SK-N-SH treated with all-trans-retinoic acid at 6 μM for 48 hours (cell line): ENCODE results near the gene PTTG1IP.

Experiments
- ATAC-seq: fragments of 200-7000 bp; cut with Tn5 transposase; 3 replicates; pipeline ENCODE4 v1.9.1; 2020; ENCODE audit warnings: mild to moderate bottlenecking, moderate library complexity
- ARNTL ChIP-seq: fragments of 450-650 bp; formaldehyde crosslinking; IDR thresholded peaks from 2 replicates; pipeline ENCODE4 v1.5.0; 2020; ENCODE audit warnings: low read depth, mild to moderate bottlenecking, moderate library complexity, borderline replicate concordance
- BACH2 ChIP-seq: fragments of 250-450 bp; sonication (Bioruptor Pico); IDR thresholded peaks from 2 replicates; pipeline ENCODE4 v1.9.0; 2021; ENCODE audit warnings: mild to moderate bottlenecking, borderline replicate concordance
- CREB5 ChIP-seq: fragments of 250-450 bp; sonication (Bioruptor Pico); IDR thresholded peaks from 2 replicates; pipeline ENCODE4 v1.5.1; 2020; ENCODE audit warnings: low read depth, mild to moderate bottlenecking, moderate library complexity
- CSDC2 ChIP-seq: fragments of 250-450 bp; sonication (Bioruptor Pico); IDR thresholded peaks from 2 replicates; pipeline ENCODE4 v1.5.0; 2020; ENCODE audit warnings: mild to moderate bottlenecking, moderate library complexity
- CSRNP3 ChIP-seq: fragments of 250-450 bp; sonication (Bioruptor Pico); IDR thresholded peaks from 2 replicates; pipeline ENCODE4 v1.5.1; 2021; ENCODE audit warnings: mild to moderate bottlenecking, moderate library complexity
- ESRRG ChIP-seq: fragments of 250-450 bp; sonication (Bioruptor Pico); IDR thresholded peaks from 2 replicates; pipeline ENCODE4 v1.6.1; 2021; ENCODE audit warnings: mild to moderate bottlenecking
- GLIS3 ChIP-seq: fragments of 250-450 bp; sonication (Bioruptor Pico); IDR thresholded peaks from 2 replicates; pipeline ENCODE4 v1.5.0; 2020; ENCODE audit warnings: mild to moderate bottlenecking, moderate library complexity
- ISL1 ChIP-seq: fragments of 250-450 bp; sonication (Bioruptor Pico); IDR thresholded peaks from 2 replicates; pipeline ENCODE4 v2.1.2; 2022; ENCODE audit warnings: mild to moderate bottlenecking, moderate library complexity
- OSR1 ChIP-seq: fragments of 250-450 bp; sonication (Bioruptor Pico); IDR thresholded peaks from 2 replicates; pipeline ENCODE4 v1.8.0; 2022; ENCODE audit warnings: moderate library complexity, mild to moderate bottlenecking, inconsistent platforms
- PATZ1 ChIP-seq: fragments of 250-450 bp; sonication (Bioruptor Pico); IDR thresholded peaks from 2 replicates; pipeline ENCODE4 v1.8.0; 2020; ENCODE audit warnings: mild to moderate bottlenecking, moderate library complexity, borderline replicate concordance
- POU6F1 ChIP-seq: fragments of 250-450 bp; sonication (Bioruptor Pico); IDR thresholded peaks from 2 replicates; pipeline ENCODE4 v1.8.0; 2021; ENCODE audit warnings: low read depth, mild to moderate bottlenecking, moderate library complexity, borderline replicate concordance
- PPARA ChIP-seq: fragments of 250-450 bp; sonication (Bioruptor Pico); IDR thresholded peaks from 2 replicates; pipeline ENCODE4 v1.5.0; 2020; ENCODE audit warnings: mild to moderate bottlenecking, borderline replicate concordance
- RARB ChIP-seq: fragments of 250-450 bp; sonication (Bioruptor Pico); IDR thresholded peaks from 2 replicates; pipeline ENCODE4 v1.8.0; 2021; ENCODE audit warnings: mild to moderate bottlenecking, moderate library complexity
- SNAI2 ChIP-seq: fragments of 250-450 bp; sonication (Bioruptor Pico); IDR thresholded peaks from 2 replicates; pipeline ENCODE4 v1.5.0; 2020; ENCODE audit warnings: mild to moderate bottlenecking, moderate library complexity
- TCF4 ChIP-seq: fragments of 250-450 bp; sonication (Bioruptor Pico); IDR thresholded peaks from 2 replicates; pipeline ENCODE4 v1.8.0; 2021; ENCODE audit warnings: mild to moderate bottlenecking, moderate library complexity, borderline replicate concordance
- TOX ChIP-seq: fragments of 250-450 bp; sonication (Bioruptor Pico); IDR thresholded peaks from 2 replicates; pipeline ENCODE4 v1.8.0; 2021; ENCODE audit warnings: mild to moderate bottlenecking, moderate library complexity, borderline replicate concordance
- TSHZ2 ChIP-seq: fragments of 250-450 bp; sonication (Bioruptor Pico); IDR thresholded peaks from 2 replicates; pipeline ENCODE4 v1.5.0; 2020; ENCODE audit warnings: mild to moderate bottlenecking, moderate library complexity
- ZC3H10 ChIP-seq: fragments of 250-450 bp; sonication (Bioruptor Pico); IDR thresholded peaks from 2 replicates; pipeline ENCODE4 v1.5.1; 2021; ENCODE audit warnings: mild to moderate bottlenecking, moderate library complexity
- ZFP30 ChIP-seq: fragments of 450-650 bp; formaldehyde crosslinking; IDR thresholded peaks from 2 replicates; pipeline ENCODE4 v1.5.0; 2022; ENCODE audit warnings: mild to moderate bottlenecking, moderate library complexity
- ZNF565 ChIP-seq: fragments of 450-650 bp; formaldehyde crosslinking; conservative IDR thresholded peaks from 2 replicates; pipeline ENCODE4 v1.5.0; 2020; ENCODE audit warnings: low read depth, mild to moderate bottlenecking, moderate library complexity
- ZNF70 ChIP-seq: fragments of 450-650 bp; formaldehyde crosslinking; IDR thresholded peaks from 2 replicates; pipeline ENCODE4 v1.5.0; 2020; ENCODE audit warnings: mild to moderate bottlenecking, moderate library complexity
- ZNF8 ChIP-seq: fragments of 450-650 bp; formaldehyde crosslinking; IDR thresholded peaks from 2 replicates; pipeline ENCODE4 v1.5.0; 2020; ENCODE audit warnings: mild to moderate bottlenecking, moderate library complexity

PTTG1IP gene

GRCh38 chr21:44901391-44902074 lies 28.0 kb upstream of the PTTG1IP start:
- no peak for ATAC-seq
- TF ChIP-seq RARB (CRISPR knock-in tag) (no peak), TOX (CRISPR knock-in tag) (no peak), ISL1 (CRISPR knock-in tag) (no peak), ZNF565 (CRISPR knock-in tag) (no peak), POU6F1 (CRISPR knock-in tag) (no peak), ESRRG (no peak), PATZ1 (CRISPR knock-in tag) (no peak), CSDC2 (CRISPR knock-in tag) (no peak), PPARA (CRISPR knock-in tag) (no peak), TCF4 (CRISPR knock-in tag) (no peak), ZNF70 (CRISPR knock-in tag) (no peak), ARNTL (no peak), ZNF8 (CRISPR knock-in tag) (no peak)
- TF ChIP-seq, all 23 proteins: peak for 0

- ATAC-seq: no peak
- no peak for TF ChIP-seq ZNF70 (CRISPR knock-in tag)
Observed at GRCh38 chr21:44900559-44901251, 27.2 kb upstream of the PTTG1IP start.

GRCh38 chr21:44899768-44900558 lies 26.5 kb upstream of the PTTG1IP start:
- ATAC-seq: no peak
- TF ChIP-seq SNAI2 (CRISPR knock-in tag): no peak
- TF ChIP-seq ISL1 (CRISPR knock-in tag): no peak
- TF ChIP-seq OSR1 (CRISPR knock-in tag): no peak
- TF ChIP-seq PPARA (CRISPR knock-in tag): no peak
- TF ChIP-seq CSRNP3 (CRISPR knock-in tag): no peak
- no peak for TF ChIP-seq TOX (CRISPR knock-in tag)
- no peak for TF ChIP-seq GLIS3
- TF ChIP-seq ESRRG: no peak
- TF ChIP-seq PATZ1 (CRISPR knock-in tag): no peak
- no peak for TF ChIP-seq BACH2
- TF ChIP-seq CSDC2 (CRISPR knock-in tag): no peak
- TF ChIP-seq ZNF8 (CRISPR knock-in tag): no peak
- no peak for TF ChIP-seq ZC3H10
- no peak for TF ChIP-seq POU6F1 (CRISPR knock-in tag)
- no peak for TF ChIP-seq ZNF70 (CRISPR knock-in tag)
- no peak for TF ChIP-seq ZNF565 (CRISPR knock-in tag)
- no peak for TF ChIP-seq ZFP30 (CRISPR knock-in tag)
- no peak for TF ChIP-seq CREB5 (CRISPR knock-in tag)
- TF ChIP-seq TCF4 (CRISPR knock-in tag): no peak
- no peak for TF ChIP-seq TSHZ2
